A549 (cell line): Measurements from ENCODE around the gene GLTPD2.

Source experiments
- BHLHE40 ChIP-seq: IDR thresholded peaks from 2 replicates; pipeline ENCODE4 v1.6.1; 2012; ENCODE audit warnings: low read depth, low read length, inconsistent platforms
- KDM5A ChIP-seq: fragments of 200-600 bp; sonication (generic); IDR thresholded peaks from 2 replicates; pipeline ENCODE4 v1.6.1; 2016; ENCODE audit warnings: antibody characterized with exemption, mild to moderate bottlenecking
- MAZ ChIP-seq: fragments of 150-350 bp; IDR thresholded peaks from 2 replicates; pipeline ENCODE4 v1.6.1; 2014; ENCODE audit warnings: antibody characterized with exemption, low read depth, low read length, borderline replicate concordance
- MYC ChIP-seq: IDR thresholded peaks from 2 replicates; pipeline ENCODE4 v1.6.1; 2012; ENCODE audit warnings: mild to moderate bottlenecking, inconsistent platforms, low read length, improper control_type of control experiment, borderline replicate concordance
- PHF8 ChIP-seq: fragments of 200-600 bp; sonication (generic); IDR thresholded peaks from 2 replicates; pipeline ENCODE4 v1.6.1; 2016; ENCODE audit warnings: low read depth, mild to moderate bottlenecking, antibody characterized with exemption, moderate library complexity, borderline replicate concordance
- POLR2A ChIP-seq: IDR thresholded peaks from 2 replicates; pipeline ENCODE4 v1.6.1; 2012; ENCODE audit warnings: mild to moderate bottlenecking, low read length
- SMC3 ChIP-seq: fragments of >200 bp; sonication (Bioruptor Twin); formaldehyde crosslinking; IDR thresholded peaks from 3 replicates; pipeline ENCODE4 v1.6.1; 2018; ENCODE audit warnings: inconsistent platforms
- TF ChIP-seq, protein P1 (sequence below): IDR thresholded peaks from 2 replicates; pipeline ENCODE4 v1.6.1; 2012
- TF ChIP-seq, protein P2 (sequence below): fragments of >200 bp; sonication (Bioruptor Twin); formaldehyde crosslinking; IDR thresholded peaks from 3 replicates; pipeline ENCODE4 v1.5.1; 2016
- TF ChIP-seq, protein P3 (sequence below): fragments of 250-450 bp; sonication (Bioruptor Pico); IDR thresholded peaks from 2 replicates; pipeline ENCODE4 v1.5.0; 2021; ENCODE audit warnings: mild to moderate bottlenecking, moderate library complexity, borderline replicate concordance

DNA sequence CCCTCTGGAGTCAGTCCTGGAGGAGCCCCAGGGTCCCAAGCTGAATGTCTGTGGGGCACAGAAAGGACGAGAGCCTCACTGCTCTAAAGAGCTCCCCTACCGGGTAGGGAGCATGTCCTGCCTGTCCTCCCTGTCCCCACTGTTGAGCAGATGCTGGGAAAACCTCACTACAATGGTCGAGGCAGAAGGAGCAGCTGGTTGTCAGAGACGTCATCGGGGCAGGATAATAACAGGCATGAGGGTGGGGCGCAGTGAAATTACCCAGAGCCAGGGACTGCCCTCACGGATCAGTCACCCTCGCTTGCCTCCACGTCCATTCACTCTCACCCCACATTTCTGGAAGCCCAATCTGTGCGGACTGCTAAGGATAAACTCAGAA is 16.5 kb upstream of the GLTPD2 start:
- TF ChIP-seq, protein P1, sequence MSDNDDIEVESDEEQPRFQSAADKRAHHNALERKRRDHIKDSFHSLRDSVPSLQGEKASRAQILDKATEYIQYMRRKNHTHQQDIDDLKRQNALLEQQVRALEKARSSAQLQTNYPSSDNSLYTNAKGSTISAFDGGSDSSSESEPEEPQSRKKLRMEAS = no peak
- TF ChIP-seq KDM5A = no peak
- no peak for TF ChIP-seq SMC3
- TF ChIP-seq, protein P2, sequence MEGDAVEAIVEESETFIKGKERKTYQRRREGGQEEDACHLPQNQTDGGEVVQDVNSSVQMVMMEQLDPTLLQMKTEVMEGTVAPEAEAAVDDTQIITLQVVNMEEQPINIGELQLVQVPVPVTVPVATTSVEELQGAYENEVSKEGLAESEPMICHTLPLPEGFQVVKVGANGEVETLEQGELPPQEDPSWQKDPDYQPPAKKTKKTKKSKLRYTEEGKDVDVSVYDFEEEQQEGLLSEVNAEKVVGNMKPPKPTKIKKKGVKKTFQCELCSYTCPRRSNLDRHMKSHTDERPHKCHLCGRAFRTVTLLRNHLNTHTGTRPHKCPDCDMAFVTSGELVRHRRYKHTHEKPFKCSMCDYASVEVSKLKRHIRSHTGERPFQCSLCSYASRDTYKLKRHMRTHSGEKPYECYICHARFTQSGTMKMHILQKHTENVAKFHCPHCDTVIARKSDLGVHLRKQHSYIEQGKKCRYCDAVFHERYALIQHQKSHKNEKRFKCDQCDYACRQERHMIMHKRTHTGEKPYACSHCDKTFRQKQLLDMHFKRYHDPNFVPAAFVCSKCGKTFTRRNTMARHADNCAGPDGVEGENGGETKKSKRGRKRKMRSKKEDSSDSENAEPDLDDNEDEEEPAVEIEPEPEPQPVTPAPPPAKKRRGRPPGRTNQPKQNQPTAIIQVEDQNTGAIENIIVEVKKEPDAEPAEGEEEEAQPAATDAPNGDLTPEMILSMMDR = no peak
- no peak for TF ChIP-seq POLR2A
- no peak for TF ChIP-seq MYC
- no peak for TF ChIP-seq MAZ
- no peak for TF ChIP-seq BHLHE40
- TF ChIP-seq, protein P3, sequence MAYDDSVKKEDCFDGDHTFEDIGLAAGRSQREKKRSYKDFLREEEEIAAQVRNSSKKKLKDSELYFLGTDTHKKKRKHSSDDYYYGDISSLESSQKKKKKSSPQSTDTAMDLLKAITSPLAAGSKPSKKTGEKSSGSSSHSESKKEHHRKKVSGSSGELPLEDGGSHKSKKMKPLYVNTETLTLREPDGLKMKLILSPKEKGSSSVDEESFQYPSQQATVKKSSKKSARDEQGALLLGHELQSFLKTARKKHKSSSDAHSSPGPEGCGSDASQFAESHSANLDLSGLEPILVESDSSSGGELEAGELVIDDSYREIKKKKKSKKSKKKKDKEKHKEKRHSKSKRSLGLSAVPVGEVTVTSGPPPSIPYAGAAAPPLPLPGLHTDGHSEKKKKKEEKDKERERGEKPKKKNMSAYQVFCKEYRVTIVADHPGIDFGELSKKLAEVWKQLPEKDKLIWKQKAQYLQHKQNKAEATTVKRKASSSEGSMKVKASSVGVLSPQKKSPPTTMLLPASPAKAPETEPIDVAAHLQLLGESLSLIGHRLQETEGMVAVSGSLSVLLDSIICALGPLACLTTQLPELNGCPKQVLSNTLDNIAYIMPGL (CRISPR knock-in tag) = no peak
- TF ChIP-seq PHF8 = no peak
